Bronchial epithelial cell (primary cell): ENCODE measurements around the gene PRKG1. TPM values are rescaled to one million over a fixed set of nuclear protein-coding genes. Genes with fewer than 3 reads are reported as not detected.

Source experiments
- DNase-seq: peaks from one replicate; pipeline ENCODE4 v3.0.0-alpha.2; 2010; ENCODE audit warnings: low read depth
- FAIRE-seq: peaks from 2 replicates; lab custom pipeline; 2011; peaks lifted over from hg19 to GRCh38; lab: Jason Lieb, UNC
- H3K27me3 ChIP-seq: 2 replicates; pipeline ENCODE4 v1.5.1; 2011; ENCODE audit warnings: low read length; ENCODE audit not compliant: control insufficient read depth, insufficient read depth
- H3K36me3 ChIP-seq: 2 replicates; pipeline ENCODE4 v1.5.1; 2011; ENCODE audit warnings: low read length; ENCODE audit not compliant: control insufficient read depth, insufficient read depth
- H3K4me3 ChIP-seq: 2 replicates; pipeline ENCODE4 v1.5.1; 2011; ENCODE audit warnings: mild to moderate bottlenecking, low read depth, low read length, control low read depth
- total RNA-seq: library from RNA; depleted of rRNA; stranded (reverse); fragments of >200 nt; gene quantifications from 2 replicates; pipeline ENCODE4 v1.2.1, GENCODE V29; 2014
- TF ChIP-seq, protein P1 (sequence below): IDR thresholded peaks from 2 replicates; pipeline ENCODE4 v1.5.1; 2011; ENCODE audit warnings: mild to moderate bottlenecking, moderate library complexity, low read length, control low read depth, inconsistent platforms; ENCODE audit not compliant: insufficient read depth, severe bottlenecking

The PRKG1 gene
- total RNA-seq, 1 donor from 2014 or later = 0.26 TPM

DNA sequence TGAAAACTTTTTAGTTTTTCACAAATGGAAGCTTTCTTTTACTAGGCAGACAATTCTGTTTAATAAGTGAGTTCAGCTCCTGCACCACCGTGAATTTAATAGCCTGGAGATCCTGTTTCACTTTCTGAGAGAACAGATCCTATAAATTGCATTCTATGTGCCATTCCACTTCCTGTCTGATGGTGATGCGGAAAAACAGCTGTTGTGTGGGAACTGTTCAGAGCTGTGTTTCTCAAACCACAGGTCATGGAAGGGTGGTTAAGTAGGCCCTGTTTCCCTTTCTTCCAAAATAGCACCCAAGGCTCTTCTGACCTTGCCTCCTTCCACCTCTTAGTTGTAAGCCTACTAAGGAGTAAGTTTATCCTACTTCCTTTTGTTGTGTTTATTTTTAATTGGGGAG lies 1142.6 kb downstream of the PRKG1 start:
- Histone ChIP-seq H3K27me3 (no peaks in the 10 kb centered on the region), H3K36me3 (no peaks in the 10 kb centered on the region), H3K4me3 (no peak overlapping the region)
- TF ChIP-seq, protein P1, sequence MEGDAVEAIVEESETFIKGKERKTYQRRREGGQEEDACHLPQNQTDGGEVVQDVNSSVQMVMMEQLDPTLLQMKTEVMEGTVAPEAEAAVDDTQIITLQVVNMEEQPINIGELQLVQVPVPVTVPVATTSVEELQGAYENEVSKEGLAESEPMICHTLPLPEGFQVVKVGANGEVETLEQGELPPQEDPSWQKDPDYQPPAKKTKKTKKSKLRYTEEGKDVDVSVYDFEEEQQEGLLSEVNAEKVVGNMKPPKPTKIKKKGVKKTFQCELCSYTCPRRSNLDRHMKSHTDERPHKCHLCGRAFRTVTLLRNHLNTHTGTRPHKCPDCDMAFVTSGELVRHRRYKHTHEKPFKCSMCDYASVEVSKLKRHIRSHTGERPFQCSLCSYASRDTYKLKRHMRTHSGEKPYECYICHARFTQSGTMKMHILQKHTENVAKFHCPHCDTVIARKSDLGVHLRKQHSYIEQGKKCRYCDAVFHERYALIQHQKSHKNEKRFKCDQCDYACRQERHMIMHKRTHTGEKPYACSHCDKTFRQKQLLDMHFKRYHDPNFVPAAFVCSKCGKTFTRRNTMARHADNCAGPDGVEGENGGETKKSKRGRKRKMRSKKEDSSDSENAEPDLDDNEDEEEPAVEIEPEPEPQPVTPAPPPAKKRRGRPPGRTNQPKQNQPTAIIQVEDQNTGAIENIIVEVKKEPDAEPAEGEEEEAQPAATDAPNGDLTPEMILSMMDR = no peak
- DNase-seq (peak; percentile 29), FAIRE-seq (no peak)

DNA sequence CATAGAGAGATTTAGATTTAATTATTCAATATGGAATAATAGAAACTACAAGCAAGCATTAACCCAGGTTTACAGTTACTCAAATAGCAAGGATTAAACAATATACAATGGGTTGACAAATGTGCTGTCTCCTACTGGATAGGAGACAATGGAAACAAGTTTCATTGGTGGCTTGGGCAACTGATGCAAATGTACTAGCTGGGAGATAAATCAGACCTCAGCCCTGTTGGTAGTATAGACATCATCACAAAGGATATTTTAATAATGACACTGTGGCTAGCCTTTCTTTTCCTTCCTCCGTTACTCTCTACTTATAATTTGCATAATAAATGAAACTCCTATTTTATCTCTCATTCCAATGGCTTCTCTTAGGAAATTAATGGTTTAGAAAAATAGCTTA lies 1143.2 kb downstream of the PRKG1 start:
- no peaks in the 10 kb centered on the region for H3K36me3 ChIP-seq
- DNase-seq = no peak
- TF ChIP-seq, protein P1 = no peak
- no peak for FAIRE-seq
- H3K27me3 ChIP-seq = no peaks in the 10 kb centered on the region
- no peak overlapping the region for H3K4me3 ChIP-seq

DNA sequence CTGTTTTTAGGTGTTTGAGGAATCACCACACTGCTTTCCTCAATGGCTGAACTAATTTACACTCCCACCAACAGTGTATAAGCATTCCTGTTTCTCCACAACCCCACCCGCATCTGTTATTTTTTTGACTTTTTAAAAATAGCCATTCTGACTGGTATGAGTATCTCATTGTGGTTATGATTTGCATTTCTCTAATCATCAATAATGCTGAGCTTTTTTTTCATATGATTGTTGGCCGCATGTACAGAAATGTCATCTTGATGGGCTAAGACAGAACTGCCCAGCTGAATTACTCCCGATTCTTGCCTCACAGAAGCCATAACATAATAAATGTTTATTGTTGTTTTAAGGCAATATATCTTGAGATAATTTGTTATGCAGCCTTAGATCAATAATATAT lies 1146.7 kb downstream of the PRKG1 start:
- no peaks in the 10 kb centered on the region for H3K27me3 ChIP-seq
- DNase-seq (no peak), FAIRE-seq (no peak)
- TF ChIP-seq, protein P1 = no peak
- H3K36me3 ChIP-seq = no peaks in the 10 kb centered on the region
- no peak overlapping the region for H3K4me3 ChIP-seq

DNA sequence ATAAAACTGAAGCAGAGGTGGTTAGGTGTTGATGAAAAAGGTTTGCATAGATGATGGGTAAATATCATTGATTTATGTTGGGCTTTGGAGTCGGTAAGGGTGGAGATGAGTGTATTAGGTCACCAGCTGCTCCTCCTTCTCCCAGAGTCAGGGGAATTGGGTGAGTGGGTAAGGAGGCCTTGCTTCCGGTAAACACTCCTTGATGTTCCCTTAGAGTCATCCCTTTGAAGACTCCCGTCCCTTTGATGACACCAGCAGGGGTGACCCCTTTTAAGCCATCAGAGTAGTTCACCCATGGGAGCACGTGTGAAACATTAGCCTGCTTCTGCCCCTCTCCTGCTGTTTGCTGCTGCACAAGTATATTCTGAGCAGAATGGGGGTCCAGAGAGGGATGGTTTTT lies 1147.6 kb downstream of the PRKG1 start:
- H3K36me3 ChIP-seq = no peaks in the 10 kb centered on the region
- TF ChIP-seq, protein P1 = no peak
- DNase-seq (no peak), FAIRE-seq (no peak)
- H3K27me3 ChIP-seq = no peaks in the 10 kb centered on the region
- H3K4me3 ChIP-seq = no peak overlapping the region

DNA sequence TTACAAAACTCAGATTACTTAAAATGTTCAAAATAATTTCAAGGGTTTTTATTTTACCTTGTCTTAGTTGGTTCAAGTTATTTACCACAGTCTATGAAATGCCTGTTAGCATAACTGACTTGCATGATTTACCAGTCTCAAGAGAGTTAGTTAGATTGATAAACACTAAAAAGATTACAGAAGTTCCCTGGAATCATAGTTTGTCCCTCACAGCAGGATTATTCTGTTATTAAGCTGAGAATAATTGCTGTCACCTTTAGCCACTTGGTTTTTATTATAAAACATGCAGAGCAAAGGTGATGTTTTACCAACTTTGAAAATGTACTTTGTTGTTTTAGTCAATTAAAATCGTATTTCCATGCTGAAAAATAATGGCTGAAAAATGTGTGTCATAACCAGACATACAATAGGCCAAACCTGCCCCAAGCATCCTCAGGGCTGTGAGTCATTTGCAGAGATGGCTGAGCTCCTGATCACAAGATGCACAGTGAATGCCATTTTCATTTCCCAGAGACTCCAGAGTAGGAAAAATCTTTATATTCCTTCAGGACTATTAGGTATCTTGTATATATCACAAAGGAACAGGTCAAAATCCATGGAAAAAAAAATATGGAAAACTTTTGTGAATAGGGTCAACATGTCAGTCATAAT lies 1152.0 kb downstream of the PRKG1 start:
- TF ChIP-seq, protein P1 = no peak
- FAIRE-seq (no peak), DNase-seq (peak; percentile 85)
- Histone ChIP-seq H3K27me3 (no peaks in the 10 kb centered on the region), H3K36me3 (no peaks in the 10 kb centered on the region), H3K4me3 (no peak overlapping the region)

DNA sequence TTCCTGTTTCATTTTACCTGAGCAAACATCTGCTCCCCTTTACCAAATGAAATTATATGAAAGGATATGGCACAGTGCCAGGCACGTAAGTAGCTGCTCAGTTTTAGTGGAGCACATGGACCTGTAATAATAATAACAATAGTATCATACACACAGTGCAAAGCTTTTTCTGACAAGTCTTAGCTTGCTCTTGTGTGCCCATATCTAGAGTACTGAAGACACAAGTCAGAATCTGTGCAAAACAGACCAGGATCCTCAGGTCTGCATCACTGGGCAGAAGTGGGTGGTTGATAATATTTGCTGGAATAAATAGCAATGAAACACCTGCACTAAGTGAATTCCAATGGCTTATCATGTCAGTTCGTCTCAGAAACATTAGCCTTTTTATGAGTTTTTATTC lies 1154.3 kb downstream of the PRKG1 start:
- Histone ChIP-seq H3K27me3 (no peaks in the 10 kb centered on the region), H3K4me3 (no peak overlapping the region), H3K36me3 (no peaks in the 10 kb centered on the region)
- TF ChIP-seq, protein P1 = no peak
- DNase-seq = peak; percentile 88
- no peak for FAIRE-seq
